AG20443 (cell line): Measurements from ENCODE around the gene FTL.
A peak's percentile ranks its signal among the peaks of the same experiment; 100 is the strongest.

Source experiments
- DNase-seq: peaks from one replicate; pipeline ENCODE4 v3.0.0; 2012; ENCODE audit warnings: low spot score, mixed read lengths

FTL gene

GRCh38 chr19:48945817-48946216 is 19.3 kb upstream of the FTL start:
- DNase-seq = no peak

GRCh38 chr19:48946463-48947257 is 18.4 kb upstream of the FTL start:
- no peak for DNase-seq

DNA sequence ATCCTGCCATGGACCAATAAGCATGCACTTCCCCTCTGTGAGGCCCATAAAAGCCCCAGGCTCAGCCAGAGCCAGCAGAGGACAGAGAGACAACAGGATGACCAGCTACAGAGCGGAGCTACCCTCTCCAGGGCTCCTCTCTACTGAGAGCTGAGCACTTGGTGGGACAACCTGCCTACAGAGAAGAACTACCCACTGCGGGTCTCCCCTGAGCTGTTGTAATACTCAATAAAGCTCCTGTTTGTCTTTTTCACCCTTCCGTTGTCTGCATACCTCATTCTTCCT is 17.9 kb upstream of the FTL start:
- no peak for DNase-seq

- DNase-seq = no peak
Observed at GRCh38 chr19:48950159-48950558, 14.9 kb upstream of the FTL start.

- no peak for DNase-seq
Observed at GRCh38 chr19:48950830-48951519, 14.1 kb upstream of the FTL start.

GRCh38 chr19:48953141-48953540 is 12.0 kb upstream of the FTL start:
- no peak for DNase-seq

- no peak for DNase-seq
Observed at GRCh38 chr19:48953990-48954594, 11.0 kb upstream of the FTL start.

GRCh38 chr19:48954595-48955307 is 10.4 kb upstream of the FTL start, which contains the start of gene BAX:
Gene BAX, plus strand, starts transcription at chr19:48954875. Its CDS starts 54 bp downstream, at chr19:48954929.
- peak; percentile 98 for DNase-seq

- no peak for DNase-seq
Observed at GRCh38 chr19:48955308-48955958, 9.7 kb upstream of the FTL start.

GRCh38 chr19:48958006-48958405 is 7.1 kb upstream of the FTL start:
- DNase-seq = no peak

DNA sequence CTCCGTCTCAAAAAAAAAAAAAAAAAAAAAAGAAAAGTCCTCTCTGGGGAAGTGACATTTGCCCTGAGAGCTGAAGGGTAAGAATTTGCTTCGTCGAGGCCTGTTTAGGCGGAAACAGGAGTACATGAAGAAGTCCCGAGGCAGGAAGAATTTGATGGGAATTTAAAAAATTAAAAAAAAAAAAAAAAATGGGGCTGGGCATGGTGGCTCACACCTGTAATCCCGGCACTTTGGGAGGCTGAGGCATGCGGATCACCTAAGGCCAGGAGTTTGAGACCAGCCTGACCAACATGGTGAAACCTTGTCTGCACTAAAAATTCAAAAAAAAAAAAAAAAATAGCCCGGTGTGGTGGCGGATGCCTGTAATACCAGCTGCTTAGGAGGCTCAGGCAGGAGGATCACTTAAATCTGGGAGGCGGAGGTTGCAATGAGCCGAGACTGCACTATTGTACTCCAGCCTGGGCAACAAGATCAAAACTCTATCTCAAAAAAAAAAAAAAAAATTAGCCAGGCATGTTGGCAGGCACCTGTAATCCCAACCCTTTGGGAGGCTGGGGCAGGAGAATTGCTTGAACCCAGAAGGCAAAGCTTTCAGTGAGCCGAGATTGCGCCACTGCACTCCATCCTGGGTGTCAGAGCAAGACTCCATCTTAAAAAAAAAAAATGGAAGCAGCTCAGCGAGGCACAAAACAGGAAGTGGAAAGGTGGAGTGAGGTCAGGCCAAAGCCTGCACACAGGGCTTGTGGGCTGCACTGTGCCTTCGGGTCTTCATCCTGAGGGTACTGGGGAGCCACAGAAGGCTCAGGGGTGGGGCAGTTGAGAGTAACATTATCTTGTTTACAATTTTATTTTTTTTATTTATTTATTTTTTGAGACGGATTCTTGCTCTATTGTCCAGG is 5.5 kb upstream of the FTL start:
- no peak for DNase-seq

GRCh38 chr19:48961051-48961649 is 4.0 kb upstream of the FTL start:
- DNase-seq = no peak

DNA sequence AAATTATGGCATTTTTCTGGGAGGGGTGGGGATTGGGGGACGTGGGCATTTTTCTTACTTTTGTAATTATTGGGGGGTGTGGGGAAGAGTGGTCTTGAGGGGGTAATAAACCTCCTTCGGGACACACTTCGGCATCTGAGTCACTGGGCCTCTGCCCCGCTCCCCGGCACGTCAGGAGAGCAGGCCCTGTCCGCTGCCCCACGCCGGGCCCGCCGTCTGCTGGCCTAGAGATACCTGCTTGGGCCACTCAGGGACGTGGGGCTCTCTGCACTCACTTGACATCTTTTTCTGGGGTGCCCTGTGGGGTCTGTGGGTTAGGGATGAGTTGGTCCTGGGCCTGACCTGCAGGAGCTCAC is 3.5 kb upstream of the FTL start:
- no peak for DNase-seq

GRCh38 chr19:48962029-48962848 is 2.9 kb upstream of the FTL start:
- peak; percentile 30 for DNase-seq

DNA sequence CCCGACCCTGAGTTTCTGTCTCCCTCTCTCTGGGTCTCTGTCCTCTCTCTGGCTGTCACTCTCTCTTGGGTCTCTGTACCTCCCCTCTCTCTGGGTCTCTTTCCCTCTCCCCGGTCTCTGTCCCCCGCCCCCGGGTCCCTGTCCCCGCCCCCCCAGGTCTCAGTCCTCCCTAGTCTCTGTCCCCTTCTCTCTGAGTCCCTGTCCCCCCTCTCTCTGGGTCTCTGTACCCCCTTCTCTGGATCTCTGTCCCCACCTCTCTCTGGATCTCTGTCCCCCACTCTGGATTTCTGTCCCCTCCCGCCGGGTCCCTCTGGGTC is 2.3 kb upstream of the FTL start:
- no peak for DNase-seq

DNA sequence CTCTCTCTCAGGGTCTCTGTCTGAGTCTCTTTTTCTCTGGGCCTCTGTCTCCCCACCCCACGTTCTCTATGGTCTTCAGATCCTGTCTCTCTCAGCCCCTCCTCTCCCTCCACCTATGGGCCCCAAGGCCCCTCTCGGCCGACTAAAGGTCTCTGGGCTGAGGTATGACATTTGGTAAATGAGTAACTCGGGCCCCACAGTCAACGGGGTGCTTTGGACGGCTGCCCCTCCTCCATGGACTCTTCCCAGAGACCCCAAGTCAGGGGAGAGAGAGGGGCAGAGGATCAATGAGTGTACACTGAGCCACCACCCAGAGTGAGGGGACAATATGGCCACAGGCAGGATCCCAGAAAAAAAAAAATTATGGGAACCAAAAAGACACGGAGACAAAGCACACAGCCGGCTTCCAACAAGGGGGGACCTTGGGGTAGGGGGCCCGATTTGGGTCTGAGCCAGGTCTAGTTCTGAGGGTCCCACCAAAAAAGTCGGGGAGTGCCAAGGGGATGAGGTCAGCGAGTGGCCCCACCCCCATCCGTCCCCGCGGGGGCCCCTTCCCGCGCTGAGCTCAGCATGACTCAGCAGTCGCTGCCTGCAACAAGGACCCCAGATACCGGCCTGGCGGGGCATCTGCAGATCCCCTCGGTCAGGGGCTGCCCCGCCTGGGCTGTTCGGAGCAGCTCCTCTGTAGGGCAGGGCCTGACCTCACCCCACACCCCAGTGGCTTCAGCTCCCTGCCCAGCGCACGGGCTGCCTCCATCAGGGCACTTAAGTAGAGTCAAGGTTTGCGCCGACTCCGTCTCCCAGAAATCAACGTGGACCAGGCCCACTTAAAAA is 1.5 kb upstream of the FTL start:
- peak; percentile 87 for DNase-seq

DNA sequence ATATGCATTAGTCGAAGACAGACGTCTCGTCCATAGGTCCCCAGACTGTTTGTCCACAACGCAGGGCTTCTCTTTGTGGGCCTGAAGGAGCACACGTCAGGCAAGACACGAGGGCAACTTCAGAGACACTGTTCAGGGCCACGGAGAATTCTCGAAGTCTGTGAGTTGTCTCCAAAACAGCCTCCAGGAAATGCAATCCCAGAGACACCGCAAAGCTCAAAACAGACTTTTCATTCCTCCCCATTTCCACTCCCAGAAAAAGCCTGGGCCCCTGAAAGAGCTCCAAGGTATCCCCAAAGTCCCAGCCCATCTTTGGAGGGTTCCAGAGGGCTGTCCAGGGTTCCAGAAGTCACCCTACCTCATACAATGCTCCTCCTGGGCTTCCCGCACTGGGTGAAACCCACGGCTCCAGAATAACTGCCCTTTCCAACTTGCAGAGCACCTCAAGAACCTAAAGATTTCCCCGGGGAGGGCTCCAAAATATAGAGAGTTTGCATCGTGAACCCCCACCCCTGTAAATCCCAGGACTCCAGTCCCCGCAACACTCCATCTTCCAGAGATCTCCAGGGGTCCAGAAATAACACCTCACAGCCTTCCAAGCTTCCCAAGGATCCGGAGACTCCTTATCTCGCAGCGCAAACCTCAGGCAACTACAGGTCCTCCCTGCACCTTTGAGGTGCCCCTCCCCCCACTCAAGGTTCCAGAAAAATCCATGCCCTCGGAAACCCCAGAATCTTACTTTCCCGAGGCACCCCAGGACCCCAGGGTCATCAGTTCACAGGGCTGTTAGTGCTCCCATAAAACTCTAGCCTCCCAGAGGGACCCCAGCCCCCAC is 687 bp upstream of the FTL start:
- peak; percentile 58 for DNase-seq
